GM19324 (cell line): ENCODE data around the gene IL24.
"Not testable (repeated sequence)": the region's sequence is repeated elsewhere in the genome, so short reads cannot be mapped to it uniquely, and the experiment has no call there.

Experiments
- ATAC-seq: cut with Tn5 transposase; IDR thresholded peaks from one replicate; pipeline ENCODE4 v1.9.1; 2021; ENCODE audit warnings: mild to moderate bottlenecking, moderate library complexity; ENCODE audit not compliant: unreplicated experiment, low FRiP score

IL24 gene

DNA sequence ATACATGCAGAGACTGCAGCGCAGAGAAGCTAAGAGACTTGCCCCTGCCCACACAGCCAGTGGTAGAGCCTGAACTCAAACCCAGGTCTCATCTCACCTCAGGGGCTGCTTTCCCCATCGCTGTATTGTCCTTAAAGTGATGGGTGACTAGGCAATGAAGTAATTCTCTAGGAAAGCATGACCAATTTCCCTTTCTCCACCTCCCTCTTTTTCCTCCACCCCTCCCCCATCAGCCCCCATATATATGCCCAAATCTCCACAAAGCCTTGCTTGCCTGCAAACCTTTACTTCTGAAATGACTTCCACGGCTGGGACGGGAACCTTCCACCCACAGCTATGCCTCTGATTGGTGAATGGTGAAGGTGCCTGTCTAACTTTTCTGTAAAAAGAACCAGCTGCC, at the start of gene IL24:
IL24 (plus strand) TSS at position 269 of the 400 bp plus-strand sequence. CDS start 390 bp downstream, outside the sequence.
- ATAC-seq, result no peak

DNA sequence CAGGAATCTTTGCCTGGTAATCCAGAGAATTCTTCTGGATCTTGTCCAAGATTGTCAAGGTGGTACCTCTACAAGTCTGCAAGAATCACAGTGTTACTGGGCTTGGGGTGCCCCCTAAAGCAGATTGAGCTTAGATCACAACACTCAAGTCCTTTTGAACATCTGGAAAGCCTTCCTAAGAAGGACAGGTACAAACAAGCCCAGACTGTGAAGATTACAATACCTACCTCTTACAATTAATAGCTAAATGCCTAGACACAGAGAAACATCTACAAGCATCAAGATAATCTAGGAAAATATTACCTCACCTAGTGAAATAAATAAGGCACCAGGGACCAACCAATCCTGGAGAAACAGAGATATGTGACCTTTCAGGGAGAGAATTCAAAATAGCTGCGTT, 49.3 kb upstream of the IL24 start:
- ATAC-seq, result no peak

- ATAC-seq, result no peak
Measured at GRCh38 chr1:206850401-206850800, 46.8 kb upstream of the IL24 start.

DNA sequence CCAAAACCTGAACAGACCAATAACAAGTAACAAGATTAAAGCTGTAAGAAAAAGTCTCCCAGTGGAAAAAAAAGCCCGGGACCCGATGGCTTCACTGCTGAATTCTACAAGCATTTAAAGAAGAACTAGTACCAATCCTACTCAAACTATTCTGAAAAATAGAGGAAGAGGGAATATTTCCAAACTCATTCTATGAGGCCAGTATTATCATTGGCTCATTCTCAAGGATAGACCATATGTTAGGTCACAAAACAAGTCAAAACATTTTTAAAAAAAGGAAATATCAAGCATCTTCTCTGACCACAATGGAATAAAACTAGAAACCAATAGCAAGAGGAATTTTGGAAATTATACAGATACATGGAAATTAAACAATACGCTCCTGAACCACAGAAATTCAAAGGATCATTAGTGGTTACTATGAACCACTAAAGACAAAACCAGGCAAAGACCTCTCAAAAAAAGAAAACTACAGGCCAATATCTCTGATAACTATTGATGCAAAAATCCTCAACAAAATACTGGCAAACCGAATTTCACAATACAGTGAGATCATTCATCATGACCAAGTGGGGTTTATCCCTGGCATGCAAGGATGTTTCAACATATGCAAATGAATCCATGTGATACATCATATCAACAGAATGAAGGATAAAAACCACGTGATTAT, 45.8 kb upstream of the IL24 start:
- no peak for ATAC-seq

GRCh38 chr1:206852662-206853061, 44.6 kb upstream of the IL24 start:
- ATAC-seq, result not testable (repeated sequence)

- ATAC-seq, result not testable (repeated sequence)
Measured at GRCh38 chr1:206853696-206854095, 43.5 kb upstream of the IL24 start.

DNA sequence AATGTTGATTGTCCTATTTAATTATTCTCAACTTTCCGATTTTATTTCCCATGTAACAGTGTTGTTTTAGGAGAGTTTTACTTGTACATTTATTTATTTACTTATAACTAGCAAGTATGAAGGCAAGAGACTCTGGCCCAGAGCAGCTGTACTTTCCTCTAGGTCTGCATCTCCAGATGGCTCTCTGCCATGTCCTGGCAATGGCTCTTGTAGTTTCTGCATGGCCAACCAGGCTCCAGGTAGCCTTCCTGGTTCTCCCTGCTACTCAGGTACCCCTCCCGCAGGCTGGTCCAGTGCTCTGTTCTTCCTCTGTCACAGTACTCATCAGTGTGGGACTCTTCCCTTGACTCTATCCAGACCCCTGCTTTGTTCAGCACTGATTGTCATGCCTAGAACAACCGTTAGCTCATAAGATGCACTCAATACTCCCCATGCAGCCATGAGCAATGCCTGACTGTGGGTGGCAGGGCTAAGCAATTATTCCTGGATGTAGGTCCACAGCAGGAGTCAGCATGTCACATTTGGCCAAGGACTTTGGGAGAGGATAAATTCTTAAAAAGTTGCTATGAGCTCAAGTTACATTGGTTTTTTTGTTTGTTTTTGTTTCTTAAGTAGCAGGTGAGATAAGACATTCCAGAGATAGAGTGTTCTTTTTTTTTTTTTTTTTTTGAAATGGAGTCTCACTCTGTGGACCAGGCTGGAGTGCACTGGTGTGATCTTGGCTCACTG, 42.7 kb upstream of the IL24 start:
- no peak for ATAC-seq

DNA sequence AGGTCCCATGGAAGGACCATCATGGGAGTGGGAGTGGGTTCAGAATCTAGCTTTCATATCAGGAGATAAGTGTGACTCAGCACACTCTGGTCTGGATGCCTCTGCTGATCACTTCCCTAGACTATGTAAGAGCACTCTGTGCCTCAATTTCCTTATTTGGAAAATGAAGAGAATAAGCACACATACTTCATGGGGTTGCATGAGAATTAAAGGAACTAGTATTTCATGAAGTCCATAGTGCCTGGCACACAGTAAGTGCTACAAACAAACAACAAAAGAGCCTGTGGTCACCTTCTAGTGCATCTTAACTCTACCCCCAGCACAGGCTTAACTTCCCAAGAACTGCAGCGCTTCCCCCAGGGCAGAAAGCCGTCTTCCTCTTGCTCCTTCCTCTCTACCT, 41.4 kb upstream of the IL24 start:
- no peak for ATAC-seq

DNA sequence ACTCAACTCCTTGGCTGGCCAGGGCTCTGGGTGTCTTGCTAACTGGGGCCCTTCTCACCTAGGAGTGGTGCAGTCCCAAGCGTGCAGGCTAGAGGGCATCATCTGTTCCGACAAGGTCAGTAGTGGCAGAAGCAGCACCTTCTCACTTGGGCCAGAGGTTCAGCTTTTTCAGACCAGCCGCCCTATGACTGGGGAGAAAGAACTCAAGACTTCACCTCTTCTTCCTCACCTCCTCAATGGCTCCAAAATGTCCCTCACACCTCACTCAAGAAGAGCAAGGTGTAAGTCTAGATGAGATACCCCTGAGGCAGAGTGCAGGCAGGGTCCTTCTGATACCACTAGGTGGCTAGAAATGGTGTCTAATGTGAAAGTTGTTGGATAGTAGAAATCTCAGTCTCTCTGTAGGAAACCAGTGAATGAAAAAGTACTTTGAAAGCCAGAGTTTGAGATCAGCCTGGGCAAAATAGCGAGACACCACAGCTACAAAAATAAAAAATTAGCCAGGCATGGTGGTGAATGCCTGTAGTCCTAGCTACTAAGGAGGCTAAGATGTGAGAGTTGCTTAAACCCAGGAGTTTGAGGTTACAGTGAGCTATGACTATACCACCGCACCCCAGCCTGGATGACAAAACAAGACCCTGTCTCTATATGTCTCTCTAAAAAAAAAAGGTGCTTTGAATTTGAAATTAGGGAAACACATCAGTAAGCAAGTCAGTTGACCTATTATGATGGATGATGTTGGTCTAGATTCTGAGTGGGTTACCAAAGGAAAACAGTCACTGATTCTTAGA, 40.4 kb upstream of the IL24 start:
- ATAC-seq, result no peak

DNA sequence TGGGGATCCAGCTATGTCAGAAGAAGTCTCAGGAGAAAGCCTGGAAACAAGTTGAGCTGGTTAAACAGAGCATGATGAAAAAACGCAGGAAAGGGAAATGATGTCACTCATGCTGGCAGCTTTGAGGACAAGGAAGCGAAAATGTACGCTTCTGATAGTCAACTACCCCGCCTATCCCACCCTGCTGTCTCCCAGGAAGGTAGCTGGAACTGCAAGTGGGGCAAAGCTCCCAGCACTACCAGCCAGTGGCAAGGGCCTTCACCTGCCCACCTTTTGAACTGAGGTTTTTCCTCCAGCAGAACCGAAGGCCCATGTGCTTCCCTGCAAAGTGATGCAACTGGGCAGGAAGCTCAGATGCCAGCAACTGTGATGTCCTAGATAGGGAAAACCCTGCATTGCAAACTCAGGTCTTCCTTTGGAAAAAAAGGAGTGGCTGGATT, 38.1 kb upstream of the IL24 start:
- ATAC-seq, result no peak

- no peak for ATAC-seq
Measured at GRCh38 chr1:206860165-206860564, 37.1 kb upstream of the IL24 start.

DNA sequence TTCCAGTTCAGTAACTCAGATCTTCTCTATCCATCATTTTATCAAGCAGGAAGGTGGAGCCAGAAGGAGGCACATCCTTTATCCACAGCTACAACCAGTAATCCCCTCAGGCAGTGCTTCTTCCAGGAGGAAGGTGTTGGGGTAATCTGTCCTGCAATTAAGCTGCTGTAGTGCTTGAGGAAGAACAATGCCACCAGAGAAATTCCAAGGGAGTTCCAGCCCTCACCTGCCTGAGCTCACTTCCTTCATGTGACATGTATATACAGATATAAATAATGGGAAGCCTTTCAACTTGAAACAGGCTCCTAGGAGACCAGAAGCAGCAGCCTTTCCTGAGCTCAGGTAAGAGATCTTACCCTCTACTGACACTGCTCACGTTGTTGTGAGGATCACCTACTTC, 34.0 kb upstream of the IL24 start:
- no peak for ATAC-seq

GRCh38 chr1:206864939-206865671, 32.1 kb upstream of the IL24 start, which contains the start of gene IL20:
Gene IL20 (plus strand): TSS chr1:206865623. CDS start chr1:206865853, 230 bp downstream.
- ATAC-seq, result no peak

DNA sequence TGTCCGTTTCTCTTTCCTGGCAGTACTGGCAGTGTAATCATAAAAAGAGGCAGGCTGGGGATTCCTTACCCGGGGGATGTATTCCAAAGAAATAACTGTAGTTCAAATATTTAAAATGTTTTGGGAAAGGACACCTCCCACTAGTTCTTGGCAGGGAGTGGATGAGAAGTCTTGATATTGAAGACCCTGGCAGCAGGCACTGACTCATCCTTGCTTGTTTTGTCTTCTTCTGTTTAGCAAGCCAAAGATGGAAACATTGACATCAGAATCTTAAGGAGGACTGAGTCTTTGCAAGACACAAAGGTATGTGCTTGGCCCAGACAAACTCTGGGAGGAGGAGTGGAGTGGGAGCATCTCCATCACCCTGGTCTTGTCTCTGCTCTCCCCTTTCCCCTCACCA, 31.2 kb upstream of the IL24 start:
- ATAC-seq, result no peak

- no peak for ATAC-seq
Measured at GRCh38 chr1:206867239-206867638, 30.0 kb upstream of the IL24 start.

- ATAC-seq, result no peak
Measured at GRCh38 chr1:206867716-206868115, 29.5 kb upstream of the IL24 start.

DNA sequence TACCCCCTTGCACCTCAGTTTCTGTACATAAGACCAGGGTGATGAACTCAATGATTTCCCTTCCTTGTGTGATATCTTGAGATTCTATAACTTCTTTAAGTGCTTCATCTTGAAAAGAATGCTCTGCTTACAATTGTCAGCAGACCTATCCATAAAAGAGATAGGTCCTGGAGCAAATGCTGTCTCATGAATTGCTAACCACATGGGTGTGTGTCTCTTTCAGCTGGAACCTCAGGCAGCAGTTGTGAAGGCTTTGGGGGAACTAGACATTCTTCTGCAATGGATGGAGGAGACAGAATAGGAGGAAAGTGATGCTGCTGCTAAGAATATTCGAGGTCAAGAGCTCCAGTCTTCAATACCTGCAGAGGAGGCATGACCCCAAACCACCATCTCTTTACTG, 29.0 kb upstream of the IL24 start:
- ATAC-seq, result no peak

- ATAC-seq, result no peak
Measured at GRCh38 chr1:206872139-206872538, 25.1 kb upstream of the IL24 start.

- ATAC-seq, result no peak
Measured at GRCh38 chr1:206873603-206874188, 23.5 kb upstream of the IL24 start.

GRCh38 chr1:206875752-206876377, 21.4 kb upstream of the IL24 start:
- no peak for ATAC-seq
